OCI-LY1 (cell line): Measurements from ENCODE around the gene RHBDF1.

ENCODE experiments used
- H2AFZ ChIP-seq: fragments of 200-600 bp; sonication (generic), shearing (Covaris generic); 2 replicates; pipeline ENCODE4 v1.6.0; 2014; ENCODE audit warnings: antibody characterized with exemption, mild to moderate bottlenecking, low read length
- H3F3A ChIP-seq: fragments of 200-600 bp; sonication (generic), shearing (Covaris generic); 2 replicates; pipeline ENCODE4 v1.6.0; 2014; ENCODE audit warnings: mild to moderate bottlenecking, antibody characterized with exemption, low read length, moderate library complexity; ENCODE audit not compliant: insufficient read depth
- H3K27ac ChIP-seq: fragments of 200-600 bp; sonication (generic); 2 replicates; pipeline ENCODE4 v1.5.1; 2014; ENCODE audit warnings: low read length, mixed run types, mild to moderate bottlenecking, low read depth; ENCODE audit not compliant: poor library complexity, severe bottlenecking
- H3K27me3 ChIP-seq: fragments of 200-600 bp; sonication (generic); 2 replicates; pipeline ENCODE4 v1.6.0; 2014; ENCODE audit warnings: antibody characterized with exemption, mild to moderate bottlenecking, low read length, moderate library complexity; ENCODE audit not compliant: insufficient read depth
- H3K36me3 ChIP-seq: fragments of 200-600 bp; sonication (generic); 2 replicates; pipeline ENCODE4 v1.6.1; 2014; ENCODE audit warnings: mild to moderate bottlenecking, antibody characterized with exemption, low read length, moderate library complexity, mixed read lengths; ENCODE audit not compliant: insufficient read depth
- H3K4me1 ChIP-seq: fragments of 200-600 bp; sonication (generic); 2 replicates; pipeline ENCODE4 v1.5.1; 2014; ENCODE audit warnings: mild to moderate bottlenecking, low read length, moderate library complexity; ENCODE audit not compliant: insufficient read depth, severe bottlenecking
- H3K4me2 ChIP-seq: fragments of 200-600 bp; sonication (generic), shearing (Covaris generic); 2 replicates; pipeline ENCODE4 v1.6.1; 2014; ENCODE audit warnings: low read length
- H3K4me3 ChIP-seq: fragments of 200-600 bp; sonication (generic); 2 replicates; pipeline ENCODE4 v1.5.1; 2014; ENCODE audit warnings: low read length, low read depth, mild to moderate bottlenecking, mixed read lengths; ENCODE audit not compliant: poor library complexity, severe bottlenecking
- H3K79me2 ChIP-seq: fragments of 200-600 bp; shearing (Covaris generic); 2 replicates; pipeline ENCODE4 v1.6.1; 2016; ENCODE audit warnings: mixed run types, low read length, mixed read lengths; ENCODE audit not compliant: insufficient read depth
- H3K9ac ChIP-seq: fragments of 200-600 bp; sonication (generic), shearing (Covaris generic); 2 replicates; pipeline ENCODE4 v1.6.1; 2014; ENCODE audit warnings: mild to moderate bottlenecking, low read length, mixed read lengths
- H3K9me2 ChIP-seq: fragments of 200-600 bp; sonication (generic), shearing (Covaris generic); 2 replicates; pipeline ENCODE4 v1.6.1; 2014; ENCODE audit warnings: low read depth, mild to moderate bottlenecking, low read length, mixed read lengths
- H3K9me3 ChIP-seq: fragments of 200-600 bp; shearing (Covaris generic); 2 replicates; pipeline ENCODE4 v1.6.1; 2014; ENCODE audit warnings: low read length, mixed read lengths
- H4K20me1 ChIP-seq: fragments of 200-600 bp; sonication (generic), shearing (Covaris generic); 2 replicates; pipeline ENCODE4 v1.6.0; 2016; ENCODE audit warnings: mild to moderate bottlenecking, low read length; ENCODE audit not compliant: insufficient read depth
- CTCF ChIP-seq: fragments of 200-600 bp; sonication (generic), shearing (Covaris generic); IDR thresholded peaks from 2 replicates; pipeline ENCODE4 v1.5.1; 2017; ENCODE audit warnings: mild to moderate bottlenecking, antibody characterized with exemption, low read length, moderate library complexity, mixed read lengths
- EZH2 ChIP-seq: fragments of 200-600 bp; sonication (generic), shearing (Covaris generic); IDR thresholded peaks from 2 replicates; pipeline ENCODE4 v1.8.0; 2017; ENCODE audit warnings: borderline replicate concordance, mixed run types, mild to moderate bottlenecking, antibody characterized with exemption, low read length, moderate library complexity, mixed read lengths

The RHBDF1 gene

GRCh38 chr16:89391-90302 lies 17.2 kb upstream of the RHBDF1 start:
- Histone ChIP-seq H3K4me2 (no peak overlapping the region), H3K27ac (no peak overlapping the region), H4K20me1 (no peaks in the 10 kb centered on the region), H3K9ac (no peak overlapping the region), H3F3A (no peaks in the 10 kb centered on the region), H2AFZ (no peak overlapping the region), H3K27me3 (no peaks in the 10 kb centered on the region), H3K9me2 (no peaks in the 10 kb centered on the region), H3K36me3 (peaks cover 46% of the 10 kb centered on the region), H3K4me1 (peaks cover 4% of the 10 kb centered on the region), H3K79me2 (no peaks in the 10 kb centered on the region), H3K4me3 (no peak overlapping the region), H3K9me3 (no peaks in the 10 kb centered on the region)
- TF ChIP-seq CTCF (no peak), EZH2 (no peak)

DNA sequence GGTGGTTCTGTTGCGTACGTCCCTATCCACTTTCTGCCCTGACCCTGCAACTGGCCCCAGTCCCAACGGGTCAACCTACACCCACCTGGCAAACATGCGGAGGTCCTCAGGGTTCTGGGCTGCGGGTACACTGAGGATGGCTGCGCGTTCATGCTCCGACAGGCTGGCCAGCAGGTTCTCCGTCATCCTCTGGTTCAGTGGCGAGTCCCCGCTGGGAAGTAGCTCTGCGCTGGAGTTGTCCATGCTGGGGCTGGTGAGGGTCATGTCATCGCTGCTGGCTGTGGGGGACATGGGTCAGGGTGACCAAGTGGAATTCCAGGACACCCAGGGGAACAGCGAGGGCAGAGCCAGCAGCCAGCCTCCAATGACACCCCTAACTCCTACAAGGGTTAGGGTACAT lies 16.2 kb upstream of the RHBDF1 start:
- H3K27me3 ChIP-seq, result no peaks in the 10 kb centered on the region
- peaks cover 46% of the 10 kb centered on the region for H3K36me3 ChIP-seq
- no peaks in the 10 kb centered on the region for H3K9me2 ChIP-seq
- no peak overlapping the region for H3K4me2 ChIP-seq
- no peaks in the 10 kb centered on the region for H4K20me1 ChIP-seq
- TF ChIP-seq EZH2, result no peak
- no peak for TF ChIP-seq CTCF
- no peak overlapping the region for H3K9ac ChIP-seq
- H3K4me3 ChIP-seq, result no peak overlapping the region
- H3K4me1 ChIP-seq, result peaks cover 14% of the 10 kb centered on the region
- H3K79me2 ChIP-seq, result no peaks in the 10 kb centered on the region
- H3K9me3 ChIP-seq, result no peaks in the 10 kb centered on the region
- no peaks in the 10 kb centered on the region for H3F3A ChIP-seq
- no peak overlapping the region for H2AFZ ChIP-seq
- no peak overlapping the region for H3K27ac ChIP-seq

DNA sequence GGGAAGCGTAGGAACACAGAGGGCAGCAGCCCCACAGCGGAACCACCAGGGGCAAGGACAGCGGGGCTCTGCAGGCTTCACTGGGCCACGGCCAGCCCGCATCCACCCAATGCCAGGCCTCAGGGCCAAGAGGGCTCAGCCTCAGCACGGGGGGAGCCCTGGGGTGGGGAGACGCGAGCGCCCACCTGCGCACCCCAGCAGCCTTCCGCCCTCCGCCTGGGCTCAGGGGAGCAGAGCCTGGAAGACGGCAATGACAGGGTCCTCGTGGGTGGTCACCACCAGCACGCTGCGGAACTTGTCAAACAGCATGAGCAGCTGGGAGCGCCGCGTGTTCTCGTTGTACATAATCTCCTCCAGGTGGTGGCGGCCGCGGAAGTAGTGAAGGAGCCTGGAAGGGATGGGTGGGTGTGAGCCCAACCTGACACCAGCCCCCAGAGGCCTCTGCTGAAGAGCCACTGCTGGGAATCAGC lies 14.1 kb upstream of the RHBDF1 start:
- Histone ChIP-seq H3K9ac (no peak overlapping the region), H2AFZ (no peak overlapping the region), H3K36me3 (peaks cover 50% of the 10 kb centered on the region), H3K4me2 (no peak overlapping the region), H3K79me2 (no peaks in the 10 kb centered on the region), H3K4me3 (no peak overlapping the region), H3K9me3 (no peaks in the 10 kb centered on the region), H3K4me1 (peaks cover 14% of the 10 kb centered on the region), H4K20me1 (no peaks in the 10 kb centered on the region), H3K27me3 (no peaks in the 10 kb centered on the region), H3K27ac (no peak overlapping the region), H3K9me2 (no peaks in the 10 kb centered on the region), H3F3A (no peaks in the 10 kb centered on the region)
- TF ChIP-seq EZH2, result no peak
- TF ChIP-seq CTCF, result no peak
